Hepatocyte (in vitro differentiated cells): ENCODE data around the gene SETBP1. TPM values are rescaled to one million over a fixed set of nuclear protein-coding genes. Genes with fewer than 3 reads are reported as not detected.

Source experiments
- DNase-seq: peaks from one replicate; pipeline ENCODE4 v3.0.0-alpha.2; 2016; ENCODE audit warnings: low spot score
- H2AFZ ChIP-seq: fragments of 200-600 bp; sonication (generic); 2 replicates; pipeline ENCODE4 v1.6.0; 2016; ENCODE audit warnings: antibody characterized with exemption, mild to moderate bottlenecking
- H3K27ac ChIP-seq: fragments of 200-600 bp; sonication (generic); 2 replicates; pipeline ENCODE4 v1.5.1; 2016; ENCODE audit warnings: mild to moderate bottlenecking
- H3K27me3 ChIP-seq: fragments of 200-600 bp; sonication (generic); 2 replicates; pipeline ENCODE4 v1.6.1; 2016
- H3K36me3 ChIP-seq: fragments of 200-600 bp; sonication (generic); replicated peaks from 2 replicates; pipeline ENCODE4 v1.5.1; 2016; ENCODE audit warnings: low read depth; ENCODE audit not compliant: insufficient read depth
- H3K4me1 ChIP-seq: fragments of 200-600 bp; sonication (generic); 2 replicates; pipeline ENCODE4 v1.5.1; 2016; ENCODE audit warnings: mild to moderate bottlenecking, moderate library complexity; ENCODE audit not compliant: insufficient read depth
- H3K4me2 ChIP-seq: fragments of 200-600 bp; sonication (generic); 2 replicates; pipeline ENCODE4 v1.6.0; 2016
- H3K4me3 ChIP-seq: fragments of 200-600 bp; sonication (generic); 2 replicates; pipeline ENCODE4 v1.5.1; 2016; ENCODE audit warnings: mild to moderate bottlenecking
- H3K79me2 ChIP-seq: fragments of 200-600 bp; sonication (generic); 2 replicates; pipeline ENCODE4 v1.6.0; 2017; ENCODE audit warnings: mild to moderate bottlenecking
- H3K9me2 ChIP-seq: fragments of 200-600 bp; sonication (generic); replicated peaks from 2 replicates; pipeline ENCODE4 v1.6.0; 2017; ENCODE audit warnings: mild to moderate bottlenecking; ENCODE audit not compliant: insufficient read depth
- H3K9me3 ChIP-seq: fragments of 200-600 bp; sonication (generic); 2 replicates; pipeline ENCODE4 v1.5.1; 2016; ENCODE audit warnings: low read depth, mild to moderate bottlenecking
- H4K20me1 ChIP-seq: fragments of 200-600 bp; sonication (generic); 2 replicates; pipeline ENCODE4 v1.6.0; 2016; ENCODE audit warnings: mild to moderate bottlenecking; ENCODE audit not compliant: insufficient read depth, poor library complexity, severe bottlenecking
- CTCF ChIP-seq: fragments of 200-600 bp; sonication (generic); IDR thresholded peaks from 2 replicates; pipeline ENCODE4 v1.5.1; 2016; ENCODE audit warnings: antibody characterized with exemption, mild to moderate bottlenecking; ENCODE audit not compliant: poor library complexity
- EZH2 ChIP-seq: fragments of 200-600 bp; sonication (generic); IDR thresholded peaks from 2 replicates; pipeline ENCODE4 v1.6.1; 2016; ENCODE audit warnings: antibody characterized with exemption, mild to moderate bottlenecking, borderline replicate concordance
- EZH2phosphoT487 ChIP-seq: fragments of 200-600 bp; sonication (generic); IDR thresholded peaks from one replicate; pipeline ENCODE4 v1.6.1; 2018; ENCODE audit warnings: antibody characterized with exemption, mild to moderate bottlenecking, low read depth, moderate library complexity; ENCODE audit not compliant: unreplicated experiment, severe bottlenecking
- WGBS: methylation state at CpG from one replicate; pipeline ENCODE4 v1.1.6; 2016; ENCODE audit warnings: low lambda C conversion rate; ENCODE audit errors: missing lambda C conversion rate; 5-methylcytosine and 5-hydroxymethylcytosine counted together
- polyA plus RNA-seq: library from polyadenylated mRNA; unstranded; fragments of >200 nt; fragmentation: Nextera tagmentation; extraction: Ambion mirVana; gene quantifications from 2 replicates; pipeline ENCODE4 v1.2.1, GENCODE V29; 2016
- total RNA-seq: library from RNA; depleted of rRNA; stranded (reverse); fragments of >200 nt; gene quantifications from 2 replicates; pipeline ENCODE4 v1.2.3, GENCODE V29; 2014

The SETBP1 gene
- total and polyA plus RNA-seq, 2 experiments from 2014 or later = 10.3 to 21.1 TPM

GRCh38 chr18:44870631-44871502 is 190.2 kb downstream of the SETBP1 start:
- TF ChIP-seq EZH2phosphoT487 = no peak
- H3K4me2 ChIP-seq = no peak overlapping the region
- no peaks in the 10 kb centered on the region for H3K9me2 ChIP-seq
- H2AFZ ChIP-seq = no peak overlapping the region
- no peak overlapping the region for H3K4me3 ChIP-seq
- no peaks in the 10 kb centered on the region for H3K27me3 ChIP-seq
- H3K27ac ChIP-seq = no peak overlapping the region
- peaks cover 4% of the 10 kb centered on the region for H3K79me2 ChIP-seq
- no peaks in the 10 kb centered on the region for H3K9me3 ChIP-seq
- H4K20me1 ChIP-seq = no peaks in the 10 kb centered on the region
- H3K36me3 ChIP-seq = no peaks in the 10 kb centered on the region
- DNase-seq = no peak
- 74% methylated on average over 11 of the region's 11 CpGs for WGBS
- H3K4me1 ChIP-seq = no peaks in the 10 kb centered on the region

GRCh38 chr18:44871771-44872170 is 191.1 kb downstream of the SETBP1 start:
- no peaks in the 10 kb centered on the region for H4K20me1 ChIP-seq
- H3K4me3 ChIP-seq = no peak overlapping the region
- H3K9me3 ChIP-seq = no peaks in the 10 kb centered on the region
- TF ChIP-seq EZH2phosphoT487 = no peak
- TF ChIP-seq CTCF = no peak
- TF ChIP-seq EZH2 = no peak
- no peaks in the 10 kb centered on the region for H3K9me2 ChIP-seq
- peaks cover 4% of the 10 kb centered on the region for H3K79me2 ChIP-seq
- no peaks in the 10 kb centered on the region for H3K36me3 ChIP-seq
- H2AFZ ChIP-seq = no peak overlapping the region
- no peak overlapping the region for H3K4me2 ChIP-seq
- WGBS = 96% methylated on average over 3 of the region's 3 CpGs
- H3K4me1 ChIP-seq = no peaks in the 10 kb centered on the region
- H3K27me3 ChIP-seq = no peaks in the 10 kb centered on the region
- H3K27ac ChIP-seq = no peak overlapping the region
- DNase-seq = no peak

- Histone ChIP-seq H2AFZ (no peak overlapping the region), H3K27me3 (no peaks in the 10 kb centered on the region), H3K27ac (no peak overlapping the region), H3K4me3 (no peak overlapping the region), H4K20me1 (no peaks in the 10 kb centered on the region), H3K36me3 (no peaks in the 10 kb centered on the region), H3K9me2 (no peaks in the 10 kb centered on the region), H3K9me3 (no peaks in the 10 kb centered on the region), H3K79me2 (no peaks in the 10 kb centered on the region), H3K4me1 (no peaks in the 10 kb centered on the region), H3K4me2 (no peak overlapping the region)
- 92% methylated on average over 1 of the region's 1 CpG for WGBS
- no peak for DNase-seq
- no peak for TF ChIP-seq CTCF
- no peak for TF ChIP-seq EZH2phosphoT487
- TF ChIP-seq EZH2 = no peak
Measured at GRCh38 chr18:44876024-44876423, 195.3 kb downstream of the SETBP1 start.

- Histone ChIP-seq H3K4me2 (no peak overlapping the region), H3K4me3 (no peak overlapping the region), H3K36me3 (no peaks in the 10 kb centered on the region), H3K79me2 (no peaks in the 10 kb centered on the region), H3K9me3 (no peaks in the 10 kb centered on the region), H3K9me2 (no peaks in the 10 kb centered on the region), H3K27me3 (no peaks in the 10 kb centered on the region), H3K4me1 (no peaks in the 10 kb centered on the region), H2AFZ (no peak overlapping the region), H4K20me1 (no peaks in the 10 kb centered on the region), H3K27ac (no peak overlapping the region)
- no peak for TF ChIP-seq EZH2phosphoT487
- TF ChIP-seq EZH2 = no peak
- no peak for TF ChIP-seq CTCF
- 89% methylated on average over 3 of the region's 3 CpGs for WGBS
- DNase-seq = no peak
Measured at GRCh38 chr18:44876755-44877154, 196.1 kb downstream of the SETBP1 start.
